HL-60 (cell line): ENCODE results near the gene ATP2B2.

ENCODE experiments used
- GABPA ChIP-seq: IDR thresholded peaks from 2 replicates; pipeline ENCODE4 v1.6.1; 2012; ENCODE audit warnings: low read depth
- TF ChIP-seq, protein P1 (sequence below): IDR thresholded peaks from one replicate; pipeline ENCODE4 v1.5.1; 2011; ENCODE audit warnings: low read length, control low read depth, inconsistent platforms; ENCODE audit not compliant: insufficient read depth

DNA sequence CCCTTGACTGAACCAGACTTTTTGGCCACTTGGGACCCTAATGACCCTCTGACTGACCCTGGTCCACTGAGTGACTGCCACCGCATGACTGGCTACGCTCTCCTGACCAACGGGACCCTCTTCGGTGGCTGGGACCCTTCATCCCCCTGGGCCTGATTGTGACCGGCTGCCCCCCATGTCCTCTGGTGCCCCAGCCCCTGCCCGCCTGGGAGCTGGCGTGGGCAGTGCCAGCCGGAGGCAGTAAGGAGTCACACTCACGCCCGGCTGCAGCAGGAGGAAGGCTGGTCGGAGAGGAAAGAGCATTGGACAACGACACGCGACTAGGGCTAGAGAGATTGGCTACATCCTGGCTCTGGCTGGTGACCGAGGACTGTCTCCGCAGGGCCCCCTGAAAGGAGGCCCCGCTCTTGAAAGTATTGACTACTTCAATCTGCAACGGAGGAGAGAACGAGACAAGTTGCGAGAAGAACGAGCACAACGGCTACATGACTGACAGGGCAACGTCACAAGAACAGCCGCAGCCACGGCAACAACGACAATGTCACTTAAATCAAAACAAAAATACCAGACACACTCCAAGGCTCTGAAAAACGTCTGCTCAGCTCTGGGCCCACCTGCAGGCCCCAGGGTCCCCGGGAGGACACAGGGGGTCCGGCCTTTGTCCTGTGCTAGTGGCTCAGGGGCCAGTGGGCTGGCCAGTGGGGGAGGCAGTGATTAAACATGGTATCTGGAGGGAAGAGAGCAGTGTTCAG is 169.3 kb downstream of the ATP2B2 start:
- TF ChIP-seq, protein P1, sequence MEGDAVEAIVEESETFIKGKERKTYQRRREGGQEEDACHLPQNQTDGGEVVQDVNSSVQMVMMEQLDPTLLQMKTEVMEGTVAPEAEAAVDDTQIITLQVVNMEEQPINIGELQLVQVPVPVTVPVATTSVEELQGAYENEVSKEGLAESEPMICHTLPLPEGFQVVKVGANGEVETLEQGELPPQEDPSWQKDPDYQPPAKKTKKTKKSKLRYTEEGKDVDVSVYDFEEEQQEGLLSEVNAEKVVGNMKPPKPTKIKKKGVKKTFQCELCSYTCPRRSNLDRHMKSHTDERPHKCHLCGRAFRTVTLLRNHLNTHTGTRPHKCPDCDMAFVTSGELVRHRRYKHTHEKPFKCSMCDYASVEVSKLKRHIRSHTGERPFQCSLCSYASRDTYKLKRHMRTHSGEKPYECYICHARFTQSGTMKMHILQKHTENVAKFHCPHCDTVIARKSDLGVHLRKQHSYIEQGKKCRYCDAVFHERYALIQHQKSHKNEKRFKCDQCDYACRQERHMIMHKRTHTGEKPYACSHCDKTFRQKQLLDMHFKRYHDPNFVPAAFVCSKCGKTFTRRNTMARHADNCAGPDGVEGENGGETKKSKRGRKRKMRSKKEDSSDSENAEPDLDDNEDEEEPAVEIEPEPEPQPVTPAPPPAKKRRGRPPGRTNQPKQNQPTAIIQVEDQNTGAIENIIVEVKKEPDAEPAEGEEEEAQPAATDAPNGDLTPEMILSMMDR, result no peak
- TF ChIP-seq GABPA, result no peak
